Measurements from ENCODE around the gene SLIT3.

Gene SLIT3

DNA sequence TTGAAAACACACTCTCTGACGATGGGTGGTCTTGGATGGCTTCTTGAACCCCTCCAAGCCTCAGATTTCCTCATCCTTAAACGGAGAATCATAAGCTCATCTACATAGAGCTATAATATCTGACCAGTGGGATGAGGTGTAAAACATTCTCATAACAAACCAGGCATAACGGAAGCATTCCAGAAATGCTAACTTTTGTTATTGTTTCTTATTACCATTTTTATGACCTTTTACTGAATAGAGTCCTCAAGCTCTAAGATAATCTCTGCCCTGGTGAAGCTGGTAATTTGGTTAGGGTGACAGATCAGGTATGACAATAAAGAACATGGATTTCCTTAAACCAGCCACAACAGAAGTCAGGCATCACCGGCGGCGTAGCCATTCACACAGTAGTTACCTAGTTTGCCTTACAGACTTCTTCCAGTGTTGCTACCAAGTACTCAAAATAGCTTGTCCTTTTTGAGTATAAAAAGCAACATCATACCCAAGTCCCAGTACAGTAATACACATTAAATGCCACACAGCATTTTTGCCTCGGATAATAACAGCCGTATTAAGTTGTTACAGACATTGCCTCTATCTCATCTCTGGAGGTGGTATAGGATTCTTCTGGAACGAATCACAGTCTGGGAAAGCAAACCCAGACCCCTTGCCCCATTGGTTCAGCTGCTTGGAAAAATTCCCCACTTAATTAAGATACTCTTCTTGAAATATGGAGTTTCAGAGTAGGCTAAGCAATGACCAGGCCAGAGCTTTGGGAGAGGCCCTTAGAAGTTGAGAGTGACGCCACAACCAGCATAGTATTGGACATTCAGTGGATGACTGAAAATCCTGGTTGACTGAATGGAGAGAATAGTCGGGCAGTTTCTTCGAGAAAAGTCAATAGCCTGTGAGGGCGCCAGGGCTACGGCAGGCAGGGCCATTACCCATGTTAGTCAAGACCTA is 252.5 kb downstream of the SLIT3 start:
- no peak for DNase-seq (ENCODE audit: low read depth in 4 of 4, low spot score in 1 of 4)

DNA sequence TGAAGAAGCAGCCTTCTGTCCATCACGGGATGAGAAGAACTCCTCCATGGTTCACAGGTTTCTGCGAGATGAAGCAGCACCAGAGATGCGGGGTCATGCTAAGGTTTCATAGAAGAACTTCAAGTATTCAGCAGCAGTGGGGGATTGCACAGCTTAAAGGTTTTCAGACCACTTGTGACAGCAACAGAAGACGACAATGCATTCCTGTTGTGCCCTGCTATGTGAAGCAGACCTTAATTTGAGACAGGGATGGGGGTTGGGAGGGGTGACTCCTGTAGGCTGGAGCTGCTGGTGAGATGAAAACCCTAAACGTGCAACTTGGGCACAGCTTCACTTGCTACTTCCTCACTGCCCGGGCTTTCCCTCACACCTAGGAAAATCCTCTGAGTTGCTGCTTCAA is 256.0 kb downstream of the SLIT3 start:
- no peak for DNase-seq (ENCODE audit: low read depth in 4 of 4, low spot score in 1 of 4)

DNA sequence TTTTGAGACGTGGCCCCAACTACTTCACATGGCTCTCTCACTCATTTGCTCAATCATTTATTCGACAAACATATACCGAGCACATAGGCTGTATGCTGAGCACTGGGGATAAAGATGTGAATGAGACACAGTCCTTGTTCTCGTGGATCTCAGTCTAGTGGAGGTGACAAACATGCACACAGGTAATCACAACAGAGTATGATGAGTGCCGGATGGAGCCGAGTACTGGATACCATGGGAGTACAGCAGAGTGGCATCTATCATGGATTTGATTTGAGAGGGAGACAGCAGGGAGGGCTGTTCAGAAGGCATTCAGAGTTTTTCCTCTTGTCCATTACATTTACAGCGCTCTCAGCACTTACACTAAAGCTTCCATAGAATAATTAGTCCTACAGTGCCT is 259.8 kb downstream of the SLIT3 start:
- no peak for DNase-seq (ENCODE audit: low read depth in 4 of 4, low spot score in 1 of 4)

DNA sequence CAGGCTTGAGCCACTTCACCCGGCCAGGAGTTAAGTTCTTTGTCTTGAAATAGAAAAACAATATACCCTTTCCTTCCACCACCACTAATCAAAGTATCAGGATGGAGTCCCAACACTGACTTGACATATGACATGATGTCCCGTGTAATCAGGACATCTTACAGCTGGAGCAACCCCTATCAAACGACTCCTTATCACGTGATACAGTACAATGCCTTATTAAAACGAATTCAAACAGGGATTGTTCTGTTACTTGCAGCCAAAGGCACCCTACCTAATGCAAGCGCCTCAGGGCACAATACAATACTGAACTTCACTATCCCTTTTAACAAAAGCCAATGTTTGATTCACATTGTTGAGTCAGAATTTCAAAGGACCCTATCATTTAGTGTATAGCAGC is 261.3 kb downstream of the SLIT3 start:
- DNase-seq (ENCODE audit: low read depth in 4 of 4, low spot score in 1 of 4), result no peak

DNA sequence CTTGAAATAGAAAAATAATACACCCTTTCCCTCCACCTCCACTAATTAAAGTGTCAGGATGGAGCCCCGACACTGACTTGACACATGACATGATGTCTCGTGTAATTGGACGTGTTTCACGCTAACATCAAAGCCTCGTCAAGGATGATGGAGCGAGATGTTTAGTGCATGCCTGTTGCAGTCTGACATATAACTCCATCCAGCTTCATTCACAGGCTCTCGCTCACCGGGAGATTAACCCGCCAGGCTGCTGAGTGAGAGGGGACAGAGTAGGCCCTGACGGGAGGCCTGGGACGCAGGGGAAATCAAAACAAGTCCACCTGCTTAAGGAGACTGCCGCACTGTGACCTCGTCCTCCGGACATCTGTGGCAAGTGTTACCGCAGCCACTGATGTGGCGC is 263.5 kb downstream of the SLIT3 start:
- DNase-seq (ENCODE audit: low read depth in 4 of 4, low spot score in 1 of 4), result no peak

DNA sequence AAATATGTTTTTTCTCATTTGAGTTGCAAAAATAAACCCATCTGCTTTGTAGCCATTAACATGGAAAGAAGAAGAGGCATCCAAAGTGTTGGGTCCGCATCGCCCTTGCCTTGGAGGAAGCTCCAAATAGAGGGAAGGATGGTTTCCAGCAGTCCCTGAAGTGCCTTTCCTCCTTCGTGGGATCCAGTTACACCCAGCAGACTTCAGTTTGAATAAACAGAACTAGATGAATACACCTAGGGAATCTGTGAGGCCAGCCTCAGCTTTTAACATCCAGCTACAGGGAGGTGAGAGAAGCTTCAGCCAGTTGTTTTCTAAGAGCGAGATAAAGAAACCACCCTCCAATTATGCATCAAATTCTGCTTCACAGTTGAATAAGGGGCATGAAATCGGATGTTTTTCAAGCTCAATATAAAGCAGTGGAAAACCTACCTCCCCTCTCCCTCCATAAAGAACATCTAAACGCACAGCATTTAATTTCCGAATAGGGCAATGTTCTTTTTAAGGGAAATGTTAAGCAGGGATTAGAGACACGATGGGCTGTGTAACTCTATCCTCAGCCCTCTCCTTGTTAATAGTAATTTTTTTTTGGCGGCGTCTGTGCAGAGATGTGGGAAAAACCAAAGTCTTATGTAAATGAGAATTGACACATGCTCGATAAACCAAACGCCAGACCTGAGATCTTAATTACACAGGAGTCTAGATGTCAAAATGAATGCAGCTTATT is 264.7 kb downstream of the SLIT3 start:
- no peak for DNase-seq (ENCODE audit: low read depth in 4 of 4, low spot score in 1 of 4)

DNA sequence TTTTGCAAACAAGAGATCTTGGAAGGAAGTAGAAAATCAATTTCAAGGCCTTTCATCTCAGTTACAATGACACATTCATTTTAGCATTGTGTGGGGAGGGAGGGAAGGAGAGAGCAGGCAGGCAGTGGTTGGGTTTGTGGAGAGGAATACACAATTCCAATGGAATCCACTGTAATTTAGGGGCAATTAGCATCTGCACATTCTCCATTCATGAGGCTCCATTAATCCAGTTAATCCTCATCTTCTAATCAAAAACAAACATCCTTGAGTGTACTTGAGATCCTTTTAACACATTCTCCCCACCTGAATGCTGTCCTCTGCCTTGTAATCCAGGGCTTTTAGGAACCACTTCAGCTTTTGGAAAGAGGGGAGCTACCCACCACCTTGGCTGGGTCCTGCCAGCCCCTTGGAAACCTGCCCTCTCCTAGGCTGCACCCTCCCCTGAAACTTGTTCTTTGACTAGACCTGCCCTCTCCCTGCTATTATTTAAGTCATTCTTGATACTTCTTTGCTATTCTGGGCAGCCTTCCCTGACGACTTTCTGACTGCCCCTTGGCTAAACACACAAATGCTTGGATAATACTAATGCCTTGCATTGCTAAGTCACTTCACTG is 271.2 kb downstream of the SLIT3 start:
- DNase-seq (ENCODE audit: low read depth in 4 of 4, low spot score in 1 of 4), result no peak

DNA sequence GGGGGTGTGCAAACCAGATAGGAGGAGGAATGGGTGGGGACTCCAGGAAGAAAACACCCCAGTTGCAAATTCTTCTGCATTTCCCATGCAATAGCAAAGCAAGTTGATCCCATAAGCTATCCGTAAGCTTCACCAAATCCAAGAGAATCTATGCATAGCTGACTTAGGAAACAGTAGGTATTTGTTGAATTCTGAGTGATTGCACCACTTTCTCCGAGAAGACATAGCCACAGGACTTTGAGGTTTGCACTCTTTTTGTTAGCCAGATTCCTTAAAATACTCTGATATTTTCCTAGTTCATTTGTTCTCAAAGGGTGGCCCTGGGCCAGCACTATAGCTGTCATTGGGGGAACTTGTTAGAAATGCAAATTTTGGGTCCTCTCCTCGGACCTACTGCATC is 271.9 kb downstream of the SLIT3 start:
- DNase-seq (ENCODE audit: low read depth in 4 of 4, low spot score in 1 of 4), result no peak

DNA sequence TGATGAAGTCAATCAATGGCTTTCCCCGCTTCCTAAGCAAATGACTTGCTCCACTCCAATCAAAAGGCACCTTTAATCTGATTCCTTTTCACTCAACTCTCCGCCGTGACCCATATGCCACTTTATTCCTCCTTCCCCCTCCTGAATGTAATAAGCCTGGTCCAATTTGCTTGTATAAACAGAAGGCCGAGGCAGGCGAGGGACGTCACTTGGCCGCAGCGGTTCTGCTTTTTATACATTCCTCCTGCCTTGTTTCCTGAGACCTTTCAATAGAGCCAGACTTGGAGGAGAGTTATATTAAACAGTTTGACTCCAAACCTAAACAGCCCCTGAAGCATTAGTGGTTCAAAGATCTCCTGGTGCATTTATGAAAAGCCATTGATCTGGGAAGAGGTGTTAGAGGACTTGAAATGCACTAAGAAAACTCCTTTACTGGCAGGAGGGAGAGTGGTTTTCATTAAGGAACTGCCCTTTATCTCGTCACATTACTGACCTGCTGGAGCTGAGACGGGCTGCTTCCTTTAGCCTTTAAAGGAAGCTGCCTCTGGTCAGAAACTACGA is 273.4 kb downstream of the SLIT3 start:
- no peak for DNase-seq (ENCODE audit: low read depth in 4 of 4, low spot score in 1 of 4)

DNA sequence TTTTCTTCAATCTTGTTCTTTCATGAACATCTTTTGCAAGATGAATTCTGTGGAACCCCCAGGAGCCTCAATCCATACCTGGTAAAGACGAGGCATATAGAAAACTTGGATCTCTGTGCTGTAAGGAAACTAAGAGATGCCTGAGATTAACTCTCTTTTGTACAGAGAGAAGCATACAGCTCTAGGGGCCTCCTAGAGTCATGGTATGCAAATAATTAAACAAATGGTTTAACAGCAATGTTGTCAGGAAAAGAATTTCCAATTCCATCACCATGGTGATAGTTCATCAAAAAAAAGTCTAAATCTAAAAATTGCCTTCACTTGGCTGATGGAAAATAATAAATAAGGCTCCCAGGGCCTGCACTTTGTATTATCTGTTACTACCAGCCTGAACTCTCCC is 275.4 kb downstream of the SLIT3 start:
- no peak for DNase-seq (ENCODE audit: low read depth in 4 of 4, low spot score in 1 of 4)

DNA sequence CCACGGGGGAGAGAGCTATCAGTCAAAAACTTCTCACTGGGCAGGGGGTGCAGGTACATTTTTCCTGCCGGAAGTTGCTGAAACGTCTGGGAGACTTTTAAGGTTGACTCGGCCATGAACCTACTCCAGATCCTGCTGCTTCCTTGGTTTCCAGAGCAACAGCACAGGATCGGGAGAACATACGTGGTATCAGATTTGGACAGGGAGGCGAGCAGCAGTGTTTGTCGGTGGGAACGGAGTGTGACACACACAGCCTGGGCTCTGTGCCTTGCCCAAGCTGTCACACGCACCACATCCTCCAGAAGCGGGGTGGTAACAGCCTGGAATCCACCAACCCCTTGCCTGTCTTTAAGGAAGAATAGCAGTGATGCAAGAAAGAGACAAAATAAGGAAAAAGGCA is 276.5 kb downstream of the SLIT3 start:
- no peak for DNase-seq (ENCODE audit: low read depth in 4 of 4, low spot score in 1 of 4)

DNA sequence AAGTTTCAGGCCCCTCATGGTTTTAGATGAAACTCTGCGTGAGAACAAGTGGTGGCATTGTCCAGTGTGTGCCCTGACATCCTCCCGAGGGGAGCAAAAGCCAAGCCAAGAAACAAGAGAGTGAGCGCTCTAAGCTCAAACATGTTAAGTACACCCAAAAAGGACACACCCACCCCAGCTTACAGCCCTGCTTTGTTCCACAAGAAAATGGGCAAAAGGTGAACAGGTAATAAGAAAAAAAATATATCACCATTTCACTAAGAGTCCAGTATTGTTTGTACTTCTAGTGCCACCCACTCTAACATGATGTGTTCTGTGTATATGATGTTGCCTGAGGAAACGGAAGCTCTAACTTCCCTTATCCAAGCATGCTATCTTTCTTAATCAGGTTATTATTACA is 278.2 kb downstream of the SLIT3 start:
- DNase-seq (ENCODE audit: low read depth in 4 of 4, low spot score in 1 of 4), result no peak

DNA sequence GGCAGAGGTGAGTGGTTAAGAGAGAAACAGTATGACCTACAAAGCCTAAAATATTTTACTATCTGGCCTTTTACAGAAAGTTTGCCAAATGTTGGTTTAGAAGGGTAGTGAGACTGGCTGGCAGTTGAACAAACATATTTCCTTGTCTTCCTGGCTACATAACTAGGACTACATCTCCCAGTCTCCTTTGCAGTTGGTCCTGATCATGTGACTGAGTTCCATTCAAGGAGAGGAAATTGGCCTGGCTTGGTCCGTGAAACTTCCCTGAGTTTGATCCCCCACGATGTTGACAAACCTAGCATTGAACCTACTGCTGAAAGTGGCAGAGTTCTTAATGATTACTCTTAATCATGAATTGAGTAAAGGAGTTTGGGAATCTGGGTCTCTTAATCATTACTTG is 280.8 kb downstream of the SLIT3 start:
- DNase-seq (ENCODE audit: low read depth in 4 of 4, low spot score in 1 of 4), result no peak

DNA sequence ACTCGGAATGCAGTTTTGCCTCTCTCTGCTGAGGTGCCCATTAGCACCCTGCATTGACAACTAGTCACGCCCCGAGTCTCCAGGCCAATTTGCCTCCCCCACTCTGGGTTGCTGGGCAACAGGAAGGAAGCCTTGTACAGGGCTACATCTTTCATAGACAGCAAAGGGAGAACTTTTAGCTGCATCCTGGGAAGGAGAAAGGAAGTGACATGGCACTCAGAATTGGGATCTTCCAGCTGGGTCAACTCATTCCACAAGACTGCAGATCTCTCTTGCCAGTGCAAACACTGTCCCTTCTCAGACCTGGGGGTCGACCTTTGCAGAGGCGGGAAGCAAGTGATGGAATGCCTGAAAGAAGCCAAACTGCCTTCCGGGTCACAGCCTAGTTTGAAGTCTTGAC is 282.0 kb downstream of the SLIT3 start:
- DNase-seq (ENCODE audit: low read depth in 4 of 4, low spot score in 1 of 4), result no peak

DNA sequence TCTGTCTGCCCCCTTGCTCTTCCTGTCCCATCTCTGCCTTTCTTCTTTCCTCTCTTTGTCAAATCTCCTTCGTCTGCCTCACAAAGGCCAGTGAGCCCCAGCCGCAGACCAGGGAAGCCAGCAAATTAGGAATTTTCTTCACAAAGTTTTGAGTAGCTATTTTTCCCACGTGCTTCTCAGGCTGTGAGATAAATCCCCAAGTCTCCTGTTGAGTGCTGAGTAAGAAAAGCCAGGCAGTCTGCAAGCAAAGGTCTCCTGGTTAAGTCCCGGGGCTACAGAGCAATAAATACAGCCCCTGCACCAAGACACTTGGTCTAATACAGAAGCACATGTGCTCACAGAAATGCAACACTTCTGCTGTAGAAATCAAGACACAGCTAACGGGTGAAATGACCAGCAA is 284.9 kb downstream of the SLIT3 start:
- DNase-seq (ENCODE audit: low read depth in 4 of 4, low spot score in 1 of 4), result no peak

DNA sequence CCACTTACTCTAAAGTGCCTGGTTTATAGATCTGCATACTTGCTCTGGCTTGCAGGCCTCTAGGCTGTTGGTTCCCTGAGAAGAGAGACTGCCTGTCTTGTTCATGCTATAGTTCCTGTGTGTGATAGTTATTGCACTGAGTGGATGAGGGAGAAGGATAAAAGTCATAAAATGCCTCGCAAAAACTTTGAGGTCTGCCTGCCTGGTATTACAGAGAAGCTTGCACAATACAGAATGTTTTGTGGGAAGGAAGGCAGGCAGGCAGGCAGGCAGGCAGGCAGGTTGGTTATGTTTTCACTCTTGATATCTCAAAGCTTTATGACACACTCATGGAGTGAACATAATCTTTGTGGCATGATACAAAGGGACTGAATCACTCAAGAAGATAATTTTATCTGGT is 287.1 kb downstream of the SLIT3 start:
- no peak for DNase-seq (ENCODE audit: low read depth in 4 of 4, low spot score in 1 of 4)

DNA sequence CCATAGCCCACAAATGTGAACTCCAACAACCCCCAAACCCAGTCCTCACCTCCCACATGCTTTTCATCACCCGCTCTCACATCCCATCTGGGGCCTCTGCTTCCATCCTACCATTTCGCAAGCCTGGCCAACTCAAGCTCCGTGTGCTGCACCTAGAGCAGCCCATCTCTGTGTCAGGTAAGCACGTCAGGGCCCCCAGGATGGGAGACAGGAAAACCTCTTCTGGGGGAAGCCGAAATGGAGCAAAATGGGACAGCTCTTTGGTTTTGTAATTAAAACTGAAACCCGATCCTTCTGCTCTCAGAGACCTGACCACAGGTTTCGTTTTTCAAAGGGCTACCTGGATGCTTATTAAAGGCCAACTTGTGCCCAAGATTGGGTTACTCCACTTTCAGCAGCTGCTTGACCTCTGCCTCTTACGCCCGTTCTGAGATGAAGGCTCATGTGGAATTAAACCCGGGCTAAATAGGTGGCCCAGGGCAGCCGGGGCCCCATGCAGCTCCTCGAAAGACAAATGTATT is 287.7 kb downstream of the SLIT3 start:
- no peak for DNase-seq (ENCODE audit: low read depth in 4 of 4, low spot score in 1 of 4)

DNA sequence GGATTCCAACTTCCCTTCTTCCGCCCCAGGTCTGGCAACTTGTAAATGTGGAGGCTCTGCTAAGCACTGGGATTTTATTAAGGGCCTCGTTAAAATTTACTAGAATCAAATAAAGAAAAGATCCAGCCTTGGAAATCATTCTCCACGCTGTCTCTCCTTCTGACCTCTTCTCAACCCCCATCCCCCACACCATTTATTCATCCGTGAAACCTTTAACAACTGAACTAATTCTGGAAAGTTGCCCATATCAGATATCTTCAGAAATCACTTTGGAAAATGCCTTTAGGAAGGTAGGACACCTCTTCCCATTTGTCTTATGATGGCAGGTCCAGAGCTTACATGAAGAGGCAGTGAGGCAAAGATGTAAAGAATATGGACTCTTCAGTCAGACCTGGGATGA is 288.5 kb downstream of the SLIT3 start:
- no peak for DNase-seq (ENCODE audit: low read depth in 4 of 4, low spot score in 1 of 4)

DNA sequence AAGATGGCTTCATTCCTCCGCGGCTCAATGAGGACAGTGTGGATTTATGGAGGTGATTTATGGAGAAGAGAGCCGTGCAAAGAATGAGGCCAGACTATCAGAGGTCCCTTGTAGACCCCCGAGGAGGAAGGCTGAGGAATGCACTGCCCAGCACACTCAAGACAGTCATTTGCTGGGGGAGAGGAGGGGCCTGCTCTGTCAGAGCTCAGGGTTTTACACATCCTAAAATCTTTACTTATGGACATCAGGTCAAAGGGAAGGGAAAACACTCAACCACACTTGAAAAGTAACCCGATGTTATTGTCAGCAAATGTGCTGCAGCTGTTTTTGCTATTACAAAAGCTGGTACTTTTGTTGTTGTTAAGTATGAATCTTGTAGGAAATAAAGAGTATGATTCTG is 289.5 kb downstream of the SLIT3 start:
- no peak for DNase-seq (ENCODE audit: low read depth in 4 of 4, low spot score in 1 of 4)

DNA sequence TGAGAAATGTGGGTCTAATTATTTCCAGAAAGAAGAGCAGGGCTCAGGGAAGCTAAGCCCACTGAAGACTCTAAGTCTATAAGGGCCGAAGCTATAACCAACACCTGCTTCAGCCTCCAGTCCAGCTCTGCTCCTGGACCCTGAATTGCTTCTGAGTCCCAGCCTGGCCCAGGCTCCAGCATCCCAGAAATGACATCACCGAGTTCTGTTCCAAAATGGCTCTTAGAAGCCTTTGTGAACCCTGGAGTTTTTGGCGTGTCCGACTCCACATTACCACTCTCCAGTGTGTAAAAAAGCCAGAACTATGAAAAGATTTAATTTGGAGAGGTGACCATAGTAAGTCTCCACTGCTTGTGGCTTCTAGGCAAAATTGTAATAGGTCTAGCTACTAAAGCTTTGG is 289.9 kb downstream of the SLIT3 start:
- no peak for DNase-seq (ENCODE audit: low read depth in 4 of 4, low spot score in 1 of 4)

DNA sequence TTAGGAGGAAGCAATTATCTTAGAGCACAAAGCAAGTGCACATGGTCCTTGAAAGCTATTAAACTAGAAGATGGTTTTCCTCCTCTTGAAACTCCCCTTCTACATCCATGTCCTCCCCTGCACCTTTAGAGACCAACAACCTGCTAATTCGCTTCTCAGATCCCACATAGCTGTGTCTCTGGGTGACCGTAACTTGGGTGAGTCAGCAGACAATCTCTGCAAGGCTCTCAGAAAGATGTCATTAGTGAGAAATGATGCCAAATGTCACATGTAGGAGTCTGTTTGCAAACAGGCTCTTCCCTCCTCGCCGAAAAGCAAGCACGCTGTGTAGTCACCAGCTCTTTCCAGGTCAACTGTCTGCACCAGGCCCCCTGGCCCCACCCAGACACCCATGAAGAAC is 291.8 kb downstream of the SLIT3 start:
- DNase-seq (ENCODE audit: low read depth in 4 of 4, low spot score in 1 of 4), result no peak
